H9 (cell line): Measurements from ENCODE around the gene SALL3. TPM values are rescaled to one million over a fixed set of nuclear protein-coding genes. Genes with fewer than 3 reads are reported as not detected.
A peak's percentile ranks its signal among the peaks of the same experiment; 100 is the strongest.

Source experiments
- DNase-seq: peaks from one replicate; pipeline ENCODE4 v3.0.0-alpha.2; 2017
- H2AFZ ChIP-seq: one replicate; pipeline ENCODE4 v1.6.1; 2013; ENCODE audit warnings: mild to moderate bottlenecking, low read length, control low read depth, moderate library complexity
- H2AK5ac ChIP-seq: 2 replicates; pipeline ENCODE4 v1.6.1; 2013; ENCODE audit warnings: low read length, control low read depth, mixed read lengths; ENCODE audit not compliant: insufficient read length
- H2BK120ac ChIP-seq: one replicate; pipeline ENCODE4 v1.6.1; 2013; ENCODE audit warnings: low read depth, mild to moderate bottlenecking, low read length, control low read depth, inconsistent platforms; ENCODE audit not compliant: poor library complexity, severe bottlenecking
- H2BK12ac ChIP-seq: 2 replicates; pipeline ENCODE4 v1.6.1; 2013; ENCODE audit warnings: low read length, control low read depth, mixed read lengths, low read depth; ENCODE audit not compliant: insufficient read length
- H2BK15ac ChIP-seq: 2 replicates; pipeline ENCODE4 v1.6.1; 2013; ENCODE audit warnings: low read depth, low read length, control low read depth
- H2BK20ac ChIP-seq: one replicate; pipeline ENCODE4 v1.6.1; 2013; ENCODE audit warnings: low read depth, mild to moderate bottlenecking, low read length, control low read depth, inconsistent platforms; ENCODE audit not compliant: poor library complexity, severe bottlenecking
- H2BK5ac ChIP-seq: 2 replicates; pipeline ENCODE4 v1.6.1; 2013; ENCODE audit warnings: low read length, control low read depth, mixed read lengths; ENCODE audit not compliant: insufficient read length
- H3K14ac ChIP-seq: 2 replicates; pipeline ENCODE4 v1.6.1; 2013; ENCODE audit warnings: low read length, control low read depth; ENCODE audit not compliant: insufficient read depth
- H3K18ac ChIP-seq: 2 replicates; pipeline ENCODE4 v1.6.1; 2013; ENCODE audit warnings: low read depth, mild to moderate bottlenecking, mixed read lengths, low read length, control low read depth; ENCODE audit not compliant: insufficient read length
- H3K23ac ChIP-seq: 2 replicates; pipeline ENCODE4 v1.6.1; 2013; ENCODE audit warnings: low read length, control low read depth, mixed read lengths, low read depth; ENCODE audit not compliant: insufficient read length
- H3K23me2 ChIP-seq: 2 replicates; pipeline ENCODE4 v1.6.1; 2013; ENCODE audit warnings: low read depth, mild to moderate bottlenecking, mixed read lengths, low read length, control low read depth; ENCODE audit not compliant: insufficient read length, poor library complexity, severe bottlenecking
- H3K27ac ChIP-seq: 2 replicates; pipeline ENCODE4 v1.5.1; 2013; ENCODE audit warnings: low read length, control low read depth, mixed read lengths, low read depth; ENCODE audit not compliant: insufficient read length
- H3K27me3 ChIP-seq: 2 replicates; pipeline ENCODE4 v1.6.1; 2013; ENCODE audit warnings: low read length, control low read depth, inconsistent platforms; ENCODE audit not compliant: insufficient read depth
- H3K4ac ChIP-seq: 2 replicates; pipeline ENCODE4 v1.6.1; 2013; ENCODE audit warnings: low read depth, mild to moderate bottlenecking, control low read depth, inconsistent platforms, low read length, moderate library complexity
- H3K4me1 ChIP-seq: 2 replicates; pipeline ENCODE4 v1.6.1; 2013; ENCODE audit warnings: low read length, control low read depth, inconsistent platforms; ENCODE audit not compliant: insufficient read depth
- H3K4me2 ChIP-seq: 2 replicates; pipeline ENCODE4 v1.6.1; 2013; ENCODE audit warnings: low read length, control low read depth, mixed read lengths; ENCODE audit not compliant: insufficient read length, insufficient read depth
- H3K56ac ChIP-seq: 2 replicates; pipeline ENCODE4 v1.6.1; 2013; ENCODE audit warnings: low read depth, mild to moderate bottlenecking, mixed read lengths, low read length, control low read depth; ENCODE audit not compliant: insufficient read length
- H3K79me1 ChIP-seq: 2 replicates; pipeline ENCODE4 v1.6.1; 2013; ENCODE audit warnings: low read depth, mild to moderate bottlenecking, moderate library complexity, low read length, control low read depth, inconsistent platforms; ENCODE audit not compliant: insufficient read depth, poor library complexity, severe bottlenecking
- H3K79me2 ChIP-seq: 2 replicates; pipeline ENCODE4 v1.6.1; 2013; ENCODE audit warnings: low read length, control low read depth, inconsistent platforms; ENCODE audit not compliant: insufficient read depth
- H3K9ac ChIP-seq: 2 replicates; pipeline ENCODE4 v1.6.1; 2013; ENCODE audit warnings: low read length, control low read depth, mixed read lengths; ENCODE audit not compliant: insufficient read length; ENCODE audit errors: extremely low read depth
- H3K9me3 ChIP-seq: one replicate; pipeline ENCODE4 v1.6.1; 2013; ENCODE audit warnings: low read depth, low read length, inconsistent platforms; ENCODE audit not compliant: control insufficient read depth
- H3T11ph ChIP-seq: one replicate; pipeline ENCODE4 v1.6.1; 2013; ENCODE audit warnings: mild to moderate bottlenecking, low read length, control low read depth, inconsistent platforms
- H4K20me1 ChIP-seq: one replicate; pipeline ENCODE4 v1.6.1; 2013; ENCODE audit not compliant: control insufficient read depth, insufficient read length, insufficient read depth
- H4K5ac ChIP-seq: 2 replicates; pipeline ENCODE4 v1.6.1; 2013; ENCODE audit warnings: low read depth, mild to moderate bottlenecking, mixed read lengths, low read length, control low read depth; ENCODE audit not compliant: insufficient read length
- H4K8ac ChIP-seq: replicated peaks from 2 replicates; pipeline ENCODE4 v1.6.1; 2013; ENCODE audit warnings: low read length, control low read depth, mixed read lengths, low read depth; ENCODE audit not compliant: insufficient read length
- H4K91ac ChIP-seq: 2 replicates; pipeline ENCODE4 v1.6.1; 2013; ENCODE audit warnings: low read depth, mild to moderate bottlenecking, moderate library complexity, mixed read lengths, low read length, control low read depth; ENCODE audit not compliant: insufficient read length
- H3K27ac Mint-ChIP-seq, 3 experiments: 2 replicates in 2 of 3; 3 replicates in 1 of 3; pipeline ENCODE4 v1.8.0; 2020 to 2021; ENCODE audit warnings: mixed read lengths in 3 of 3, mild to moderate bottlenecking in 1 of 3, moderate library complexity in 1 of 3
- H3K27me3 Mint-ChIP-seq: 2 replicates; pipeline ENCODE4 v1.8.0; 2021; ENCODE audit warnings: low read depth, mild to moderate bottlenecking, moderate library complexity, mixed read lengths
- H3K36me3 Mint-ChIP-seq, 3 experiments: 2 replicates in 2 of 3; 3 replicates in 1 of 3; pipeline ENCODE4 v1.8.0; 2020 to 2021; ENCODE audit warnings: low read depth in 3 of 3, mixed read lengths in 3 of 3; ENCODE audit not compliant: insufficient read depth in 1 of 3
- H3K4me1 Mint-ChIP-seq, 2 experiments: 2 replicates each; pipeline ENCODE4 v1.8.0; 2020; ENCODE audit warnings: mixed read lengths in 2 of 2
- H3K4me3 Mint-ChIP-seq, 2 experiments: 2 replicates in 1 of 2; 3 replicates in 1 of 2; pipeline ENCODE4 v1.8.0; 2020 to 2021; ENCODE audit warnings: mild to moderate bottlenecking in 2 of 2, mixed read lengths in 2 of 2, moderate library complexity in 1 of 2
- H3K9me3 Mint-ChIP-seq, 2 experiments: 2 replicates in 1 of 2; 3 replicates in 1 of 2; pipeline ENCODE4 v1.8.0; 2020; ENCODE audit warnings: mild to moderate bottlenecking in 2 of 2, mixed read lengths in 2 of 2, moderate library complexity in 1 of 2
- CTCF ChIP-seq: fragments of 200-600 bp; sonication (generic); conservative IDR thresholded peaks from 3 replicates; pipeline ENCODE4 v1.8.0; 2021; ENCODE audit warnings: antibody characterized with exemption, mild to moderate bottlenecking
- WGBS: extraction: QIAGEN DNeasy Blood & Tissue Kit; methylation state at CpG from one replicate; pipeline ENCODE4 v1.1.7; 2013; ENCODE audit warnings: missing lambda C conversion rate, low lambda C conversion rate, mixed read lengths; ENCODE audit not compliant: insufficient read length; ENCODE audit errors: extremely low coverage; 5-methylcytosine and 5-hydroxymethylcytosine counted together
- total RNA-seq: library from RNA; stranded (reverse); gene quantifications from 2 replicates; pipeline ENCODE4 v1.2.1, GENCODE V29; 2021

SALL3 gene
- total RNA-seq, 1 experiment from 2014 or later: 52.4 TPM

GRCh38 chr18:78972930-78973331 is 6.7 kb upstream of the SALL3 start:
- H2AFZ ChIP-seq: no peak overlapping the region
- Mint-ChIP-seq H3K4me1 (peaks cover 22 to 39% of the 10 kb centered on the region in 2 experiments), H3K9me3 (peaks cover 4 to 6% of the 10 kb centered on the region in 2 experiments; a peak in 2 of 5 replicates)

More at GRCh38 chr18:78972930-78973331, 6.7 kb upstream of the SALL3 start:
- Histone ChIP-seq H4K5ac (no peak overlapping the region), H3K79me1 (no peaks in the 10 kb centered on the region), H2BK12ac (no peak overlapping the region), H4K91ac (no peak overlapping the region), H3T11ph (no peak overlapping the region), H4K8ac (no peak overlapping the region), H3K27ac (no peak overlapping the region), H3K9me3 (no peaks in the 10 kb centered on the region), H3K23ac (no peak overlapping the region), H3K23me2 (peaks cover 15% of the 10 kb centered on the region), H3K14ac (no peak overlapping the region), H2BK15ac (no peak overlapping the region), H4K20me1 (no peaks in the 10 kb centered on the region), H2BK5ac (no peak overlapping the region), H2BK120ac (no peak overlapping the region), H3K4me1 (peaks cover 4% of the 10 kb centered on the region; the same call in 1 of the 2 replicates), H3K79me2 (no peaks in the 10 kb centered on the region), H2BK20ac (no peak overlapping the region), H3K27me3 (peaks cover 63% of the 10 kb centered on the region), H2AK5ac (no peak overlapping the region), H3K4me2 (no peak overlapping the region), H3K18ac (no peak overlapping the region), H3K56ac (no peak overlapping the region), H3K4ac (no peak overlapping the region), H3K9ac (no peak overlapping the region)
- DNase-seq: no peak
- Mint-ChIP-seq H3K4me3 (peak overlapping the region; percentile 43 to 78), H3K36me3 (peaks cover 0 to 4% (median 3%) of the 10 kb centered on the region in 3 experiments; a peak in 2 of 7 replicates), H3K27me3 (peaks cover 96% of the 10 kb centered on the region), H3K27ac (no peak overlapping the region)
- no CpG with 5 or more reads among the region's 31 CpGs for WGBS
- TF ChIP-seq CTCF: no peak
